Measurements from ENCODE around the gene PPM1B. TPM values are rescaled to one million over a fixed set of nuclear protein-coding genes. Genes with fewer than 3 reads are reported as not detected.

The PPM1B gene
- total and polyA plus RNA-seq, 9 of the 15 experiments (the other 6 are each of a cell fraction or from before 2014, with no cell fraction given), result 8.9 to 44.0 (median 28.6) TPM

DNA sequence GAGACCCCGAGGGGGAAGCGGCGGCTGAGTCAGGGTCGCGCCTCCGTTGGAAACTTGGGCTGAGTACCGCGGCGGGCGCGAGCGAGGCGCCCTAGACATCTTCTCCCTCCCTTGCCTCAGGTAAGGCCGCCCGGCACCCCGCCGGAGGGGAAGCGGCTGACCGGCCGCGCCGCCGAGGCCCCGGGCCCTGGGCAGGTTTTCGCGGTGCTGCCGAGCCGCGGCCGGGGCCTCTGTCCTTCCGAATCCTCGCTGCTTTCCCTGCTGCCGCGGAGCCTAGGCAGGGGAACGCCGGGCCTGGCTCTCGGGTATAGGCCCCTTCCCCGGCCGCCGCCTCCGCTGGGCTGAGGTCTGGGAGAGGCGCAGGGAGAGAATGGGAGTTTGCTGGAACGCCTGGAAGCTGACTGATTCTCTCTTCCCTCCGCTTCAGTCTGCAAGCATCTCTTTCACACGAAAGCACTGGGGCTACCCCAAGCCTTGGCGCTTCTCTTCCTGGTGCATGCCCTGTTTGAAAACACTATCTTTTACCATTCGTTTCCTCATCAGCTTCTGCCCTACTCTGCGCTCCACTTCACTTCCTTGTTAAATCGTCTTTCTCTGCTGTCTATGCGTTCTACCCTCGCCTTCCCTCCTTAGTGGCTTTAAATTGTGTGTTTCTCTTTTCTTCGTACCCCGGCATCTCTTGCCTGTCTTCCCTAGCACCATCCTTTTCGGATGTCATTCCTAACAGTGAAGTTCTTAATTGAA, 652 bp downstream of the PPM1B start (continued):
- TF ChIP-seq, protein P1, sequence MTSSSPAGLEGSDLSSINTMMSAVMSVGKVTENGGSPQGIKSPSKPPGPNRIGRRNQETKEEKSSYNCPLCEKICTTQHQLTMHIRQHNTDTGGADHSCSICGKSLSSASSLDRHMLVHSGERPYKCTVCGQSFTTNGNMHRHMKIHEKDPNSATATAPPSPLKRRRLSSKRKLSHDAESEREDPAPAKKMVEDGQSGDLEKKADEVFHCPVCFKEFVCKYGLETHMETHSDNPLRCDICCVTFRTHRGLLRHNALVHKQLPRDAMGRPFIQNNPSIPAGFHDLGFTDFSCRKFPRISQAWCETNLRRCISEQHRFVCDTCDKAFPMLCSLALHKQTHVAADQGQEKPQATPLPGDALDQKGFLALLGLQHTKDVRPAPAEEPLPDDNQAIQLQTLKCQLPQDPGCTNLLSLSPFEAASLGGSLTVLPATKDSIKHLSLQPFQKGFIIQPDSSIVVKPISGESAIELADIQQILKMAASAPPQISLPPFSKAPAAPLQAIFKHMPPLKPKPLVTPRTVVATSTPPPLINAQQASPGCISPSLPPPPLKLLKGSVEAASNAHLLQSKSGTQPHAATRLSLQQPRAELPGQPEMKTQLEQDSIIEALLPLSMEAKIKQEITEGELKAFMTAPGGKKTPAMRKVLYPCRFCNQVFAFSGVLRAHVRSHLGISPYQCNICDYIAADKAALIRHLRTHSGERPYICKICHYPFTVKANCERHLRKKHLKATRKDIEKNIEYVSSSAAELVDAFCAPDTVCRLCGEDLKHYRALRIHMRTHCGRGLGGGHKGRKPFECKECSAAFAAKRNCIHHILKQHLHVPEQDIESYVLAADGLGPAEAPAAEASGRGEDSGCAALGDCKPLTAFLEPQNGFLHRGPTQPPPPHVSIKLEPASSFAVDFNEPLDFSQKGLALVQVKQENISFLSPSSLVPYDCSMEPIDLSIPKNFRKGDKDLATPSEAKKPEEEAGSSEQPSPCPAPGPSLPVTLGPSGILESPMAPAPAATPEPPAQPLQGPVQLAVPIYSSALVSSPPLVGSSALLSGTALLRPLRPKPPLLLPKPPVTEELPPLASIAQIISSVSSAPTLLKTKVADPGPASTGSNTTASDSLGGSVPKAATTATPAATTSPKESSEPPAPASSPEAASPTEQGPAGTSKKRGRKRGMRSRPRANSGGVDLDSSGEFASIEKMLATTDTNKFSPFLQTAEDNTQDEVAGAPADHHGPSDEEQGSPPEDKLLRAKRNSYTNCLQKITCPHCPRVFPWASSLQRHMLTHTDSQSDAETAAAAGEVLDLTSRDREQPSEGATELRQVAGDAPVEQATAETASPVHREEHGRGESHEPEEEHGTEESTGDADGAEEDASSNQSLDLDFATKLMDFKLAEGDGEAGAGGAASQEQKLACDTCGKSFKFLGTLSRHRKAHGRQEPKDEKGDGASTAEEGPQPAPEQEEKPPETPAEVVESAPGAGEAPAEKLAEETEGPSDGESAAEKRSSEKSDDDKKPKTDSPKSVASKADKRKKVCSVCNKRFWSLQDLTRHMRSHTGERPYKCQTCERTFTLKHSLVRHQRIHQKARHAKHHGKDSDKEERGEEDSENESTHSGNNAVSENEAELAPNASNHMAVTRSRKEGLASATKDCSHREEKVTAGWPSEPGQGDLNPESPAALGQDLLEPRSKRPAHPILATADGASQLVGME (CRISPR knock-in tag; IDR thresholded peaks at IDR 0.05), result no peak
- TF ChIP-seq, protein P2, sequence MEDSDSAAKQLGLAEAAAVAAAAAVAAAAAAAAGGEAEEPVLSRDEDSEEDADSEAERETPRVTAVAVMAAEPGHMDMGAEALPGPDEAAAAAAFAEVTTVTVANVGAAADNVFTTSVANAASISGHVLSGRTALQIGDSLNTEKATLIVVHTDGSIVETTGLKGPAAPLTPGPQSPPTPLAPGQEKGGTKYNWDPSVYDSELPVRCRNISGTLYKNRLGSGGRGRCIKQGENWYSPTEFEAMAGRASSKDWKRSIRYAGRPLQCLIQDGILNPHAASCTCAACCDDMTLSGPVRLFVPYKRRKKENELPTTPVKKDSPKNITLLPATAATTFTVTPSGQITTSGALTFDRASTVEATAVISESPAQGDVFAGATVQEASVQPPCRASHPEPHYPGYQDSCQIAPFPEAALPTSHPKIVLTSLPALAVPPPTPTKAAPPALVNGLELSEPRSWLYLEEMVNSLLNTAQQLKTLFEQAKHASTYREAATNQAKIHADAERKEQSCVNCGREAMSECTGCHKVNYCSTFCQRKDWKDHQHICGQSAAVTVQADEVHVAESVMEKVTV (CRISPR knock-in tag; IDR thresholded peaks at IDR 0.05), result no peak
- TF ChIP-seq HNRNPH1 (optimal IDR thresholded peaks at IDR 0.05; ENCODE audit: low read depth, low read length) (no peak), ZZZ3 (IDR thresholded peaks at IDR 0.05) (no peak), FOXJ3 (CRISPR knock-in tag; IDR thresholded peaks at IDR 0.05) (no peak), CBX1 (IDR thresholded peaks at IDR 0.05; ENCODE audit: low read depth) (no peak), KLF13 (tag; IDR thresholded peaks at IDR 0.05; ENCODE audit: borderline replicate concordance, low read depth) (no peak), JUN (IDR thresholded peaks at IDR 0.05; ENCODE audit: borderline replicate concordance, low read depth, low read length) (no peak), JUN (CRISPR knock-in tag; IDR thresholded peaks at IDR 0.05; ENCODE audit: borderline replicate concordance) (peak; percentile 57; the same call in 1 of the 2 replicates), GATAD2A (IDR thresholded peaks at IDR 0.05) (no peak)
- TF ChIP-seq, protein P3, sequence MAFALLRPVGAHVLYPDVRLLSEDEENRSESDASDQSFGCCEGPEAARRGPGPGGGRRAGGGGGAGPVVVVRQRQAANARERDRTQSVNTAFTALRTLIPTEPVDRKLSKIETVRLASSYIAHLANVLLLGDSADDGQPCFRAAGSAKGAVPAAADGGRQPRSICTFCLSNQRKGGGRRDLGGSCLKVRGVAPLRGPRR (CRISPR knock-in tag; IDR thresholded peaks at IDR 0.05), result no peak
- TF ChIP-seq, protein P4, sequence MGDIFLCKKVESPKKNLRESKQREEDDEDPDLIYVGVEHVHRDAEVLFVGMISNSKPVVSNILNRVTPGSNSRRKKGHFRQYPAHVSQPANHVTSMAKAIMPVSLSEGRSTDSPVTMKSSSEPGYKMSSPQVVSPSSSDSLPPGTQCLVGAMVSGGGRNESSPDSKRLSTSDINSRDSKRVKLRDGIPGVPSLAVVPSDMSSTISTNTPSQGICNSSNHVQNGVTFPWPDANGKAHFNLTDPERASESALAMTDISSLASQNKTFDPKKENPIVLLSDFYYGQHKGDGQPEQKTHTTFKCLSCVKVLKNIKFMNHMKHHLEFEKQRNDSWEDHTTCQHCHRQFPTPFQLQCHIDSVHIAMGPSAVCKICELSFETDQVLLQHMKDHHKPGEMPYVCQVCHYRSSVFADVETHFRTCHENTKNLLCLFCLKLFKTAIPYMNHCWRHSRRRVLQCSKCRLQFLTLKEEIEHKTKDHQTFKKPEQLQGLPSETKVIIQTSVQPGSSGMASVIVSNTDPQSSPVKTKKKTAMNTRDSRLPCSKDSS (IDR thresholded peaks at IDR 0.05; ENCODE audit: low read depth, partially characterized antibody), result no peak
- TF ChIP-seq, protein P5, sequence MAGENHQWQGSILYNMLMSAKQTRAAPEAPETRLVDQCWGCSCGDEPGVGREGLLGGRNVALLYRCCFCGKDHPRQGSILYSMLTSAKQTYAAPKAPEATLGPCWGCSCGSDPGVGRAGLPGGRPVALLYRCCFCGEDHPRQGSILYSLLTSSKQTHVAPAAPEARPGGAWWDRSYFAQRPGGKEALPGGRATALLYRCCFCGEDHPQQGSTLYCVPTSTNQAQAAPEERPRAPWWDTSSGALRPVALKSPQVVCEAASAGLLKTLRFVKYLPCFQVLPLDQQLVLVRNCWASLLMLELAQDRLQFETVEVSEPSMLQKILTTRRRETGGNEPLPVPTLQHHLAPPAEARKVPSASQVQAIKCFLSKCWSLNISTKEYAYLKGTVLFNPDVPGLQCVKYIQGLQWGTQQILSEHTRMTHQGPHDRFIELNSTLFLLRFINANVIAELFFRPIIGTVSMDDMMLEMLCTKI (IDR thresholded peaks at IDR 0.05; ENCODE audit: partially characterized antibody), result no peak
- TF ChIP-seq, protein P6, sequence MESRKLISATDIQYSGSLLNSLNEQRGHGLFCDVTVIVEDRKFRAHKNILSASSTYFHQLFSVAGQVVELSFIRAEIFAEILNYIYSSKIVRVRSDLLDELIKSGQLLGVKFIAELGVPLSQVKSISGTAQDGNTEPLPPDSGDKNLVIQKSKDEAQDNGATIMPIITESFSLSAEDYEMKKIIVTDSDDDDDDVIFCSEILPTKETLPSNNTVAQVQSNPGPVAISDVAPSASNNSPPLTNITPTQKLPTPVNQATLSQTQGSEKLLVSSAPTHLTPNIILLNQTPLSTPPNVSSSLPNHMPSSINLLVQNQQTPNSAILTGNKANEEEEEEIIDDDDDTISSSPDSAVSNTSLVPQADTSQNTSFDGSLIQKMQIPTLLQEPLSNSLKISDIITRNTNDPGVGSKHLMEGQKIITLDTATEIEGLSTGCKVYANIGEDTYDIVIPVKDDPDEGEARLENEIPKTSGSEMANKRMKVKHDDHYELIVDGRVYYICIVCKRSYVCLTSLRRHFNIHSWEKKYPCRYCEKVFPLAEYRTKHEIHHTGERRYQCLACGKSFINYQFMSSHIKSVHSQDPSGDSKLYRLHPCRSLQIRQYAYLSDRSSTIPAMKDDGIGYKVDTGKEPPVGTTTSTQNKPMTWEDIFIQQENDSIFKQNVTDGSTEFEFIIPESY (CRISPR knock-in tag; IDR thresholded peaks at IDR 0.05), result no peak

Measured in K562 (cell line).